ENCODE measurements around the gene LDLRAD4.

The LDLRAD4 gene

GRCh38 chr18:13226533-13227144 lies 8.1 kb downstream of the LDLRAD4 start:
- no peak for DNase-seq (ENCODE audit: extremely low read depth in 1 of 2, low read depth in 1 of 2)

- DNase-seq (ENCODE audit: extremely low read depth in 1 of 2, low read depth in 1 of 2) = no peak
Observed at GRCh38 chr18:13227910-13228309, 9.3 kb downstream of the LDLRAD4 start.

GRCh38 chr18:13229001-13229671 lies 10.6 kb downstream of the LDLRAD4 start:
- no peak for DNase-seq (ENCODE audit: extremely low read depth in 1 of 2, low read depth in 1 of 2)

GRCh38 chr18:13231151-13231550 lies 12.6 kb downstream of the LDLRAD4 start:
- DNase-seq (ENCODE audit: extremely low read depth in 1 of 2, low read depth in 1 of 2) = no peak

DNA sequence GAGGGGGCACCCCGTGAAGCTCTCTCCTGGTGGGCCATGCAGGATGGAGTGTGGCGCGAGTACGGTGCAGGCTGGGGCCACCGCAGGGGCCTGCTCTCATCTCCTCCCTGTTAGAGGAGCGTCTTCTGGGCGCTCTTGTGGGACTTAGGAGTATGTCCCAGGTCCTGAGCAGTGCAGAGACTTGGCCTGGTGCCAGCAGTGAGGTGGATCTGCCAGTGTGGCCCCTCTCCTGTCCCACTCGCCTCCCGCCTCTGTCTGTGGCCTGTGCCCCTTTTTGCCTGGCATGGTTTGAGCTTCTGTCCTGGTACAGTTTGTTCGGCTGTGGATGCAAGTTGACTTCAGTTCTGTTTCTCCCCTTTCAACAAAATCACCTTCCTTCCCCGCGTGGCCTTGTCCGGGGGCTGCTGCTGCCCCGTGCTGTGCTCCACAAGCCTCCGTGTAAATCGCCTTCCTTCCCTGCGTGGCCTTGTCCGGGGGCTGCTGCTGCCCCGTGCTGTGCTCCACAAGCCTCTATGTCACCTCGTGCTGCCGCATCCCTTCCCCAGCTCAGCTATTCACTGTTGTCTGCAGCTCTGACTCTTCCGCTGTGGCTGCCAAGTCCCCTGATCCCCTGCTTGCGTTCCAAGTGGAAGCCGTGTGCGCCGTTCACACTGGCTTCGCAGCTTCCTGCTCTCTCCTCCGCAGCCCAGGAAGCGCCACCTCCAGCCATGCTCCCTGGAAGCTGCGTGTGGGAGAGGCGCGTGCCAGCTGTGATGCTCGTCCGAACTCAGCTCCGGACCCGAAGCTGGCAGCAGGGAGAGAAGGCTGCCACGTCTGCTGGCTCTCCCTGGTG lies 13.7 kb downstream of the LDLRAD4 start:
- no peak for DNase-seq (ENCODE audit: extremely low read depth in 1 of 2, low read depth in 1 of 2)

DNA sequence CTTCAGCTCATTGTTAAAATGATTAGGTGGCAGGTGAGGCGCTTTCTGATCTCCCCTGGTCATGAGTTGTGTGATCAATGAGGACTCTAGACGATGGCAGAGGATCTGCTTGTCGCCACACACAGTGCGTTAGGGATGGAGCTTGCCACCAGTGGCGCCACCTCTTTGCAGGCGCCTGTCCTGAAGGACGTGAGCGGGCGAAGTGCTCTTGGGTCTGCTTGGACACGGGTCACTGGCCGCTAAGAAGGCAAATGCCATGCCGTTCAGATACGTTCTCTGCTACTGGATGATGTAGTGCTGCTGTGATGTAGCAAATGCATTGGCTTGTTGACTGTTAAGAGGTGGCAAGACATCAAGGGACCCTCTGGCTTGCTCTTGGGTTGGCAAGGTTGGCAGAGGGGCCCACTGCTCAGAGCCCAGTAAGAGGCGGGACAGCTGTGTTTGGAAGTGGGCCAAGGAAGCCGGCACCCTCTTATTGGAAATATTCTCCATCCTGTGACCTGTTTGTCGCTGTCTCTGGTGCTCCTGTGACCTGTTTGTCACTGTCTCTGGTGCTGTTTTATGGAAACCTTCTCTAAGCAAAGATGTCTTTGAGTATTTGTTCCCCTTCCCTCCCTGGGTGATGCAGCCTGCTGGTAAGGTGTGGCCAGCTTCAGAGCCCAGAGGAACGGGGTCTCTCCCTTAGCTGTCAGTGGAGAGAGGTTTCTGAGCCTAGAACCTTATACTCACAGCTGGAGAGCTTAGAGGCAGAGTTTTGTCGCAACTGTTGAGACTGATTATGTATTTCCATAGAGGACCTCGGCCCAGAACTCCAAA lies 14.6 kb downstream of the LDLRAD4 start:
- DNase-seq (ENCODE audit: extremely low read depth in 1 of 2, low read depth in 1 of 2) = no peak

DNA sequence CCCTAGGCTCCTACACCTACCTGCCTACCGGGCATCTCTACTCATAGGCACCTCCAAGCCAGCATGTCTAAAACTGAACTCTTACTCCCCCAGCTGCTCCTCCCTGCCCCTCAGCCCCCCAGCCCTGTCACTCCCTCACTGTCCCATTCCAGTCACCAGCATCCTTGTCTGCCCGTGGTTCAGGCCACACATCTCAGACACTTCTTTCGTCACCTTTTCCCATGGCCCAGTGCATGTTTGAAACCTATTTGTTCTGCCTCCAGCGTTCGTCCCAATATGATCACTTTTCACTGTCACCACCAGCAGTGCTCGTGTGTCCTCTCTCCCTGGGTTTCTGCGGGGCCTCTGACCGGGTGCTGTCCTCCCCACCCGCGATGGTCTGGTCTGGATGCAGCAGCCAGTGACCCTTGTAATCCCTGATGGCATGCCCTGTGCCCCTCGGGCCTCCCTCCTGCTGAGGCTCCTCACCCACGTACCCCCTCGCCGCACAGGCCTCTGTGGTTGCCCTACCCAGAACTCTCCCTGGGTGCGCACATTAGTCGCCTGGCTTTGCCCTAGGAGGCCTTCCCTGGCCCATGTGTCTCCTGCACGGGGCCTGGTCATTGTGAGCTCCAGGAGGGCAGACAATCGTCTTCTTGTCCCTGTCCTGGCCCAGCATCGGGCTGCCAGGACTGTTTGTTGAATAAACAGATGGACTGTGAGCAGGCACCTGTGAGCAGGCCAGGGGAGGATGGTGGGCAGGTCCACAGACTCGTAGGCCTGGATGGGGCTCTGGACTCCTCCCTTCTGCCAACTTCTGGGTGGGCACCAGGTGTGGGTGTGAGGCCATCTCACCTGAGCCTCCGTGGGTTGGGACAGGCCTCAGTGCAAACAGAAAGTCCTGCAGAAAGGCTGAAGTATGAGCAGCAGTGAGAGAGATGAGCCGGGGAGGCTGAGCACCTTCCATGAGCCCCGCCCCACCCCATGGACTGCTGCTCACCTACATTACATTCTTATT lies 15.5 kb downstream of the LDLRAD4 start:
- no peak for DNase-seq (ENCODE audit: extremely low read depth in 1 of 2, low read depth in 1 of 2)

DNA sequence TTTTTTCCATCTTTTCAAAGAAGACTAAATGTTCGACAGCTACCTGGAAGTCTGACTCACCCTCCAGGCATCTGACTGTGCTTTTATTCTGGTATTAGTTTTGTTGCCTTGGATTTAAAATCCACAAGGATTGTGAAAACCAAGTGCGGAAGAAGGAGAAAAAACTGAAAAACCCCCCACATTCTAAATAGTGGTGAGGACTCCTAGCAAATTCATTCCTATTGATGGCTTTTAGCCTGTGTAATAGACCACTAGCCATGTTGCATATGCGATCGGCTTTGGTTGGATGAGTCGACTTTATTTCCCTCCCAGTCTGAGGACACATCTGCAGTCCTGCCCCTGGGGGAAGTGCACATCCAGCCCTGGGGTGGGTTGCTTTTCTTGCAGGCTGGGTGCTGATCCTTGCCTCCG lies 16.9 kb downstream of the LDLRAD4 start:
- no peak for DNase-seq (ENCODE audit: extremely low read depth in 1 of 2, low read depth in 1 of 2)

DNA sequence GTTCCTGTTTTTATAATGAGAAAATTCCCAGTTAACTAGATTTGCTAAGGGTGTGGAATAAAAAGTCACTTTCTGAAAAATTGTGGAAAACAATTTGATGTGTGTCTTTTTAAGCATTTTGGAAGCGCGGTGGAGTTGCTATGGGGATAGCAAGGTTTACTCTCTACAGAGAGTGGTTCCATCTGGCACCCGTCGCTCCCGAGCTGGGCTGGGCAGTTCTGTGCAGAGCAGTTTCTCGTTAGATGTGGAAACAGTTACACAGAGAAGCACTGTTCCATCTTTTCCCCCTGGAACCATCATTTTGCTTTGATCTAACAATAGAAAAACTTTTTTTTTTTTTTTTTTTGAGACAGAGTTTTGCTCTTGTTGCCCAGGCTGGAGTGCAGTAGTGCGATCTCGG lies 17.4 kb downstream of the LDLRAD4 start:
- no peak for DNase-seq (ENCODE audit: extremely low read depth in 1 of 2, low read depth in 1 of 2)

GRCh38 chr18:13236411-13236810 lies 17.9 kb downstream of the LDLRAD4 start:
- no peak for DNase-seq (ENCODE audit: extremely low read depth in 1 of 2, low read depth in 1 of 2)

GRCh38 chr18:13237073-13237472 lies 18.5 kb downstream of the LDLRAD4 start:
- DNase-seq (ENCODE audit: extremely low read depth in 1 of 2, low read depth in 1 of 2) = no peak

DNA sequence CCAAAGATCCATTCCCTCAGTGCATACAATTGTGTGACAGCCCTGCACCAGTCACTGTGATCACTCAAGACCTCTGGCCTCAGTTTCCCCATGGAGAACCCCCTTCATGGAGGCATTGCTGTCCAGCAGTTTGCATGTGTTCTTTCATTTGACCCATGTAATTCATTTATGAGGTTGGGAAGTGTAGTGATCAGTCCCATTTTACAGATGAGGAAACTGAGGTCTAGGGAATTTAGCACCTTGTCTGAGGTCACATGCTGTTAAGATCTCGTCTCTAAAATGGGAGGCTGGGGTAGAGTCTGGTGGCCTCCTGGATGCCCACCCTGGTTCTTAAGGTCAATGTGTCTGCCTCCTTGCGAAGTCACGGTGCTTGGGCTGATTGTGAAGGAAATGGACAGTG lies 19.1 kb downstream of the LDLRAD4 start:
- no peak for DNase-seq (ENCODE audit: extremely low read depth in 1 of 2, low read depth in 1 of 2)

GRCh38 chr18:13239171-13239956 lies 20.8 kb downstream of the LDLRAD4 start:
- DNase-seq (ENCODE audit: extremely low read depth in 1 of 2, low read depth in 1 of 2) = no peak

DNA sequence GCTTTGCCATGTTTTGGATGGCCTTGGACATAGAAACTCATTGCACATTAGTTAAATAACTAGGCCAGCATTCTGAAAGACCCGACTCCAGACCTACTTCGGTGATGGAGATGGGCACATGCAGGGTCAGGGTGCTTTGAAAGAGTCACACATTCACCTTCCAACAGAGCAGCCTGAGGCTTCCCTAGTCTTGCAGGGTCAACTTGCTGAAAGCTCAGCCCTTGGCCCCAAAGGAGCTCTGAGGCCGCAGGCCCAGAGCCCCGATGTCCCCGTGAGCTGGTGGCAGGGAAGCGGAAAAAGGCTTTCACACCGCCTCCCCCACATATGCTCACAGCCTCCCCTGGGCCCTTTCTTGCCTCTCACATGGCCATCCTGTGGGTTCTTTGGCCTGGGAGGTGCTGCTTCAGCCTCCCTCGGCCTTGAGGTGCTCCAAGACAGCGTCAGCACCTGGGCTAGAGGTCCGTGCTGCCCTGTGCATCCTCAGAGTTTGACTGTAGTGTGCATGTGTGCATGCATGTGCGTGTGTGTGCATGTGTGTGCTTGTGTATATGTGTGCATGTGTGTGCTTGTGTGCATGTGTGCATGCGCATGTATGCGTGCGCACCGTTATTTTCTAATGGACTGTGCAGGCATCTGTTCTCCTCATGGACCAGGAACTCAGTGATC lies 21.6 kb downstream of the LDLRAD4 start:
- no peak for DNase-seq (ENCODE audit: extremely low read depth in 1 of 2, low read depth in 1 of 2)

GRCh38 chr18:13241083-13241892 lies 22.7 kb downstream of the LDLRAD4 start:
- DNase-seq (ENCODE audit: extremely low read depth in 1 of 2, low read depth in 1 of 2) = no peak

GRCh38 chr18:13241893-13242175 lies 23.3 kb downstream of the LDLRAD4 start:
- DNase-seq (ENCODE audit: extremely low read depth in 1 of 2, low read depth in 1 of 2) = no peak

DNA sequence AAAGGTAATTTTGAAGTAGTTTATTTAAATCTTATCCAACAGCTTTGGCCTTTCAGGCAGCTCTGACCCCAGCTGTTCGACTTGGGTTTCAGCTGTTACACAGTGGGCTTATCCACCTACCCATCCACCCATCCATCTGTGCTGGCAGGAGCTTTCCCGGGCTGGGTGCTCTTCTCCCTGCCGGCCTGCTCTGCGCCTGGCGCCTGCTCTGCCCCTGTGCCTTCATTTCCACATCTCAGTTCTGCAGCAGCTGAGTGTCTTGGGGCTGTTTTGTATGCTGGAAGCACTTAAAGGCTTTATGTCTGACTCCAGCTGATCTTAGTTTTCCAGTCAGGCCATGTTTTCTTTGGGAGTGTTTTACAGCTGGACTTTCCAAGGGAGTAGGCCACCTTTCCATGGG lies 24.2 kb downstream of the LDLRAD4 start:
- no peak for DNase-seq (ENCODE audit: extremely low read depth in 1 of 2, low read depth in 1 of 2)

DNA sequence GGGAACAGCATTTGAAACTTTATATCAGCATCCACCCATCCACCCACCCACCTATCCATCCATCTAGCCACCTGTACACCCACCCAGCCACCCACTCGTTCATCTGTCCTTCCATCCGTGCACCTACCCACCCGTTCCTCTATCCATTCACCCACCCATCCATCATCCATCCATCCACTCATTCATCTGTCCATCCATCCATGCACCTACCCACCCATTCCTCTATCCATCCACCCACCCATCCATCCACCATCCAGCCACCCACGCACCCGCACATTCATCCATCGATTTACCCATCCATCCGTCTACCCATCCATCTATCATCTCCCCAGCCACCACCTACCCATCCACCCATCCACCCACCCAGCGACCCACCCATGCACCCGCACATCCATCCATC lies 24.8 kb downstream of the LDLRAD4 start:
- no peak for DNase-seq (ENCODE audit: extremely low read depth in 1 of 2, low read depth in 1 of 2)
